Measurements from ENCODE around the gene NOL3.

The NOL3 gene

GRCh38 chr16:67206838-67207248 is 36.5 kb downstream of the NOL3 start:
- DNase-seq (ENCODE audit: low spot score) = no peak

GRCh38 chr16:67207249-67208091 is 37.1 kb downstream of the NOL3 start:
- no peak for DNase-seq (ENCODE audit: low spot score)

- DNase-seq (ENCODE audit: low spot score) = no peak
Observed at GRCh38 chr16:67208154-67208896, 38.0 kb downstream of the NOL3 start.

- no peak for DNase-seq (ENCODE audit: low spot score)
Observed at GRCh38 chr16:67209565-67209964, 39.2 kb downstream of the NOL3 start.

GRCh38 chr16:67210069-67210937 is 40.0 kb downstream of the NOL3 start:
- no peak for DNase-seq (ENCODE audit: low spot score)

GRCh38 chr16:67211674-67212073 is 41.3 kb downstream of the NOL3 start:
- DNase-seq (ENCODE audit: low spot score) = no peak

GRCh38 chr16:67212766-67213165 is 42.4 kb downstream of the NOL3 start:
- DNase-seq (ENCODE audit: low spot score) = no peak

- no peak for DNase-seq (ENCODE audit: low spot score)
Observed at GRCh38 chr16:67213197-67214019, 43.1 kb downstream of the NOL3 start.

GRCh38 chr16:67215706-67216105 is 45.4 kb downstream of the NOL3 start:
- DNase-seq (ENCODE audit: low spot score) = no peak

GRCh38 chr16:67216612-67217490 is 46.5 kb downstream of the NOL3 start:
- no peak for DNase-seq (ENCODE audit: low spot score)

- no peak for DNase-seq (ENCODE audit: low spot score)
Observed at GRCh38 chr16:67223992-67224391, 53.7 kb downstream of the NOL3 start.

Measured in CD4-positive, alpha-beta T cell treated with Interleukin-6 at 100 ng/mL for 8 hours (primary cell).